GM12864 (cell line): ENCODE measurements around the gene CCDC9B.

ENCODE experiments used
- DNase-seq: peaks from one replicate; pipeline ENCODE4 v3.0.0-alpha.2; 2011; ENCODE audit warnings: low read depth
- H3K4me3 ChIP-seq: 2 replicates; pipeline ENCODE4 v1.5.1; 2011; ENCODE audit warnings: mild to moderate bottlenecking, low read depth, low read length, control low read depth
- TF ChIP-seq, protein P1 (sequence below): IDR thresholded peaks from 2 replicates; pipeline ENCODE4 v1.5.1; 2011; ENCODE audit warnings: low read depth, mild to moderate bottlenecking, moderate library complexity, low read length, control low read depth, inconsistent platforms; ENCODE audit errors: missing control alignments

CCDC9B gene

GRCh38 chr15:40340740-40341400, at the start of gene CCDC9B:
Gene CCDC9B, minus strand, starts transcription at chr15:40340939. Its CDS starts 120 bp downstream, at chr15:40340819.
- TF ChIP-seq, protein P1, sequence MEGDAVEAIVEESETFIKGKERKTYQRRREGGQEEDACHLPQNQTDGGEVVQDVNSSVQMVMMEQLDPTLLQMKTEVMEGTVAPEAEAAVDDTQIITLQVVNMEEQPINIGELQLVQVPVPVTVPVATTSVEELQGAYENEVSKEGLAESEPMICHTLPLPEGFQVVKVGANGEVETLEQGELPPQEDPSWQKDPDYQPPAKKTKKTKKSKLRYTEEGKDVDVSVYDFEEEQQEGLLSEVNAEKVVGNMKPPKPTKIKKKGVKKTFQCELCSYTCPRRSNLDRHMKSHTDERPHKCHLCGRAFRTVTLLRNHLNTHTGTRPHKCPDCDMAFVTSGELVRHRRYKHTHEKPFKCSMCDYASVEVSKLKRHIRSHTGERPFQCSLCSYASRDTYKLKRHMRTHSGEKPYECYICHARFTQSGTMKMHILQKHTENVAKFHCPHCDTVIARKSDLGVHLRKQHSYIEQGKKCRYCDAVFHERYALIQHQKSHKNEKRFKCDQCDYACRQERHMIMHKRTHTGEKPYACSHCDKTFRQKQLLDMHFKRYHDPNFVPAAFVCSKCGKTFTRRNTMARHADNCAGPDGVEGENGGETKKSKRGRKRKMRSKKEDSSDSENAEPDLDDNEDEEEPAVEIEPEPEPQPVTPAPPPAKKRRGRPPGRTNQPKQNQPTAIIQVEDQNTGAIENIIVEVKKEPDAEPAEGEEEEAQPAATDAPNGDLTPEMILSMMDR: no peak
- H3K4me3 ChIP-seq: no peak within 1 kb of the TSS
- DNase-seq: no peak

DNA sequence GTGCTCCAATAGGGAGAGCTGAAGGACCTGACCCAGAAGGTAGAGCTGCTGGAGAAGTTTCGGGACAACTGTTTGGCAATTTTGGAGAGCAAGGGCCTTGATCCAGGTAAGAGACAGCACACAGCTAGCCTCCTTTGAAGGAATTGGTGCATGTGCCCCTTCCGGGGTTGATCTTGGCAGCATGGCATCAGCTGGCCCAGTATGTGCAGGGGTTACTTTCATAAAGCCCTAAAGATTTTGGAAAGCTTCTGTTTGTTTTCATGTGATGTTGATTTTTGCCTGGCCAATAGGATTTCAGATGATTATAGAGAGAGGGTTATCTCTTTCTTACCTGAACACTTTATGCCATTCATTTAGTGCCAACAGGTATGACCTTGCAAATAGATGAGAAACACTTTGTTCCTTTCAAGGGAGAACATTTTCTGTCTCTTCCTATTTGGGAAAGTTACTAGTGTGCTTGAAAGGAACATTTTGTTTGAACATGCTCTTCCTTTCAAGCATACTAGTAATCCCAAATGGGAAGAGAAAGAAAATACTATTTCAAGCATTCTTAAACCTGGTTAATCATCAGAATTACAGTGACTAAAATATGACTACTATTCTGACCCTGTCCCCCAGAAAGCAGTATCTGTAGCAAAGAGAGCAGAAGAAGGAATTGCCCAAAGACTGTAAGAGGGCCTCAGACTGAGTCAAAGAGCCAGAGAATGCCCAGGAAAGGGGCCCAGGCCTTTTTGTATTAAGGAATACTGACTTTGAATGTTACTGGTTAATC, 49.3 kb upstream of the CCDC9B start:
- no peak for DNase-seq
- TF ChIP-seq, protein P1: no peak
- no peak overlapping the region for H3K4me3 ChIP-seq

DNA sequence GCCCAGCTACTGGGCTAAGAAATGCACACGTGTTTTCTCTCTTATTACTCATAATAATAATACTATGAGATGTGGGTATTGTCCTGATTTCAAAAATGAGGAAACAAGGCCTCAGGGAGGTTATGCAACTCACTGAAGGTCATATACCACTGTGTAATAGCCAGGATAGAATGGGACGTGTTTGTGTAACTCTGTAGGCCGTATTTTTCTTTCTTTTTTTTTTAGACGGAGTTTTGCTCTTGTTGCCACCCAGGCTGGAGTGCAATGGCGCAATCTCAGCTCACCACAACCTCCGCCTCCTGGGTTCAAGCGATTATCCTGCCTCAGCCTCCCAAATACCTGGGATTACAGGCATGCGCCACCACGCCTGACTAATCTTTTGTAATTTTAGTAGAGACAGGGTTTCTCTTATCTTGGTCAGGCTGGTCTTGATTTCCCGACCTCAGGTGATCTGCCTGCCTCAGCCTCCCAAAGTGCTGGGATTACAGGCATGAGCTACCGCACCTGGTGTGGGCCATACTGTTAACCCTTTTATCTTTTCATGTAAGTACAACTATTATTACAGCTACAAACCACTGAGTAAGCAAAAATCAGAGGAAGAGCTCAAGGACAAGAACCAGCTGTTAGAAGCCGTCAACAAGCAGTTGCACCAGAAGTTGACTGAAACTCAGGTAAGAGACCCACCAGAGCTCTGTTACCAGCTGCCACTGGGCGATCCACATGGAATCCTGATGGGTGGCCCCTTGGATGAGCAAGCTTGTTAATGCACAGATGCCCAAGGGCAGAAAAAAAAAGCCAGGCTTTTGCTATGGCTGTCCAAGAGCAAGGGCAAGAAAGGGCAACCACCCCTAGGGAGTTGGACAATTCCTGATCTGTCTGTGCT, 48.4 kb upstream of the CCDC9B start:
- H3K4me3 ChIP-seq: no peak overlapping the region
- TF ChIP-seq, protein P1: no peak
- DNase-seq: no peak

DNA sequence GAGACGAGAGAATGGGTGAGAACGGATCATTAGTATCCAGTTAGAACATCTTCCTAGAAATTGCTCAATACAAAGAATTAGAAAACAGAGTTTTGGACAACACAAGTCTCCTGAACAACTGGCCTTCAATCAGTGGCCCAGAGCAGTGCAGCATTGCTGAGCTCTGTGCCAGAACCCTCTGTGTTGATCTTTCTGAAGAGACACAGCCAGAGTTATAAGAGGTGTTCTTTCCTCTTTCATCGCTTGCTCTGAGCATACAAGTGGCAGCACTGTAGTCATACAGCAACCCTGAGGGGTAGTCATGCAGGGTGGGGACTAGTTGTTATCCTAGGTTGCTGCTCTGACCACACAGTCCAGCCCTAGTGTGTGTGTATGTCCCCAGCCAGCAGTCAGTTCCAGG, 45.7 kb upstream of the CCDC9B start:
- TF ChIP-seq, protein P1: no peak
- no peak for DNase-seq
- H3K4me3 ChIP-seq: no peak overlapping the region

DNA sequence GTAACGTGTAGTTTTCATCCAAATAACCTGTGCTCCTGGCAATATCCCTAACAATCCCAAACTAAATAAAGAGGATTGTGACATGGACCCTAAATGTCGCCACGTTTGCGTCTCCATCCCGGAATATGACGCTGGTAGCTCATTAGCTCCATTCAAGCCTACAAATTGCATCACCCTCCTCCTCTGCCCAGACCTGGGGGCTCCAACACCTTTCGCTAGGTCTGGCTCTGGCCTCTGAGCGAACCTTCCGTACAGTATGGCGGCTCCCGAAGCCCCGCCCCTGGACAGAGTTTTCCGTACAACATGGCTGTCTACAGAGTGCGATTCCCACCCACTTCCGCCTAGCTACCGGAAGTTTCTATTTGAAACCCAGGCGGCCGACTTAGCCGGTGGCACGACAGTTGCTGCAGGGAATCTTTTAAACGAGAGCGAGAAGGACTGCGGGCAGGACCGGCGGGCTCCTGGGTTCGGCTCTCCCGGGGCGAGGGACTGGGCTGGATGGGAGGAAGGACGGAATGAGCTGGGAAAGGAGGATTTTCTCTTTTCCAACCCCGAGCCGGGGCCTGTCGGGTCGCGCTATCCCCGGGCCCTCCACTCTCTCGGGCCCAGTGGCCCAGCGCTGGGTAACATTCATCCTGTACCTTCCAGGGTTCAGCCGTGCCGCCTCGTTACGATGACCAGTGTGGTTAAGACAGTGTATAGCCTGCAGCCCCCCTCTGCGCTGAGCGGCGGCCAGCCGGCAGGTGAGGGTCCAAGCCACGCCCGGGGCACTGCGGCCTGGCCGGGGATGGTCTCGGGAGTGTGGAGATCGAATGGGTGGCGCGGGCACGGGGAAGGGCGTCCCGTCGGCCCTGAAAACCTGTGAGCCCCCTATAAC, 42.1 kb upstream of the CCDC9B start, which contains the start of gene KNSTRN:
Gene KNSTRN (plus strand): TSS at position 142 of the 877 bp plus-strand sequence. CDS start 115 bp downstream, at position 257.
- H3K4me3 ChIP-seq: peak within 1 kb of the TSS; percentile 99
- TF ChIP-seq, protein P1: no peak
- peak; percentile 87 for DNase-seq
